GM23338 (cell line): ENCODE results near the gene XRN1. TPM values are rescaled to one million over a fixed set of nuclear protein-coding genes. Genes with fewer than 3 reads are reported as not detected.
"Not testable (repeated sequence)": the region's sequence is repeated elsewhere in the genome, so short reads cannot be mapped to it uniquely, and the experiment has no call there.

Experiments used
- ATAC-seq: fragments of 200-7000 bp; cut with Tn5 transposase; 3 replicates; pipeline ENCODE4 v1.9.1; 2020
- DNase-seq: peaks from one replicate; pipeline ENCODE4 v3.0.0-alpha.2; 2015; ENCODE audit warnings: low spot score
- H2AFZ ChIP-seq: fragments of 200-600 bp; sonication (generic); 2 replicates; pipeline ENCODE4 v1.8.0; 2016; ENCODE audit warnings: antibody characterized with exemption, mild to moderate bottlenecking, moderate library complexity
- H3F3A ChIP-seq: fragments of 200-600 bp; sonication (generic); replicated peaks from 2 replicates; pipeline ENCODE4 v1.8.0; 2017; ENCODE audit warnings: antibody characterized with exemption, mixed run types, low read depth
- H3K27ac ChIP-seq: fragments of 200-600 bp; sonication (generic); 2 replicates; pipeline ENCODE4 v1.6.1; 2016; ENCODE audit warnings: low read depth
- H3K27me3 ChIP-seq: fragments of 200-600 bp; sonication (generic); 2 replicates; pipeline ENCODE4 v1.8.0; 2016; ENCODE audit warnings: mild to moderate bottlenecking, mixed run types, moderate library complexity; ENCODE audit not compliant: insufficient read depth
- H3K36me3 ChIP-seq: fragments of 200-600 bp; sonication (generic); 2 replicates; pipeline ENCODE4 v1.8.0; 2016; ENCODE audit warnings: mild to moderate bottlenecking; ENCODE audit not compliant: insufficient read depth
- H3K4me1 ChIP-seq: fragments of 200-600 bp; sonication (generic); 2 replicates; pipeline ENCODE4 v1.8.0; 2016; ENCODE audit warnings: mild to moderate bottlenecking, moderate library complexity; ENCODE audit not compliant: insufficient read depth
- H3K4me2 ChIP-seq: fragments of 200-600 bp; sonication (generic); 2 replicates; pipeline ENCODE4 v1.7.1; 2017; ENCODE audit warnings: mixed run types
- H3K4me3 ChIP-seq: fragments of 200-600 bp; sonication (generic); 2 replicates; pipeline ENCODE4 v1.6.1; 2016; ENCODE audit warnings: mixed run types
- H3K79me2 ChIP-seq: fragments of 200-600 bp; sonication (generic); replicated peaks from 2 replicates; pipeline ENCODE4 v1.8.0; 2017; ENCODE audit warnings: mild to moderate bottlenecking; ENCODE audit not compliant: insufficient read depth
- H3K9me2 ChIP-seq: fragments of 200-600 bp; sonication (generic); 2 replicates; pipeline ENCODE4 v1.8.0; 2017; ENCODE audit not compliant: insufficient read depth
- H4K20me1 ChIP-seq: fragments of 200-600 bp; sonication (generic); replicated peaks from 2 replicates; pipeline ENCODE4 v1.8.0; 2017; ENCODE audit warnings: mild to moderate bottlenecking; ENCODE audit not compliant: insufficient read depth
- H3K27ac Mint-ChIP-seq: 2 replicates; pipeline ENCODE4 v1.8.0; 2020; ENCODE audit warnings: inconsistent platforms, mild to moderate bottlenecking, moderate library complexity, mixed read lengths
- H3K27me3 Mint-ChIP-seq: 3 replicates; pipeline ENCODE4 v1.8.0; 2022; ENCODE audit warnings: low read depth, mild to moderate bottlenecking, moderate library complexity, mixed read lengths, inconsistent platforms; ENCODE audit not compliant: insufficient read depth, poor library complexity
- H3K36me3 Mint-ChIP-seq: 3 replicates; pipeline ENCODE4 v1.8.0; 2021; ENCODE audit warnings: low read depth, mild to moderate bottlenecking, inconsistent platforms, moderate library complexity, mixed read lengths
- H3K4me1 Mint-ChIP-seq: 3 replicates; pipeline ENCODE4 v1.8.0; 2020; ENCODE audit warnings: mild to moderate bottlenecking, inconsistent platforms, mixed read lengths
- H3K4me3 Mint-ChIP-seq: 3 replicates; pipeline ENCODE4 v1.8.0; 2021; ENCODE audit warnings: moderate library complexity, mild to moderate bottlenecking, inconsistent platforms, mixed read lengths
- H3K9me3 Mint-ChIP-seq: 3 replicates; pipeline ENCODE4 v1.8.0; 2020; ENCODE audit warnings: moderate library complexity, mild to moderate bottlenecking, inconsistent platforms, mixed read lengths
- CREB1 ChIP-seq: fragments of 250-450 bp; sonication (Bioruptor Pico); IDR thresholded peaks from 2 replicates; pipeline ENCODE4 v1.5.0; 2020; ENCODE audit warnings: low read depth, mild to moderate bottlenecking, moderate library complexity
- EZH2phosphoT487 ChIP-seq: fragments of 200-600 bp; sonication (generic); IDR thresholded peaks from one replicate; pipeline ENCODE4 v1.8.1; 2018; ENCODE audit warnings: antibody characterized with exemption; ENCODE audit not compliant: unreplicated experiment
- JUNB ChIP-seq: IDR thresholded peaks from one replicate; pipeline ENCODE4 v1.6.1; 2016; ENCODE audit warnings: antibody characterized with exemption; ENCODE audit not compliant: unreplicated experiment
- STAT1 ChIP-seq: IDR thresholded peaks from one replicate; pipeline ENCODE4 v1.6.1; 2016; ENCODE audit warnings: antibody characterized with exemption; ENCODE audit not compliant: unreplicated experiment
- polyA plus RNA-seq: library from polyadenylated mRNA; unstranded; fragments of >200 nt; fragmentation: Nextera tagmentation; extraction: Ambion mirVana; gene quantifications from 2 replicates; pipeline ENCODE4 v1.2.1, GENCODE V29; 2016
- total RNA-seq: library from RNA; depleted of rRNA; stranded (reverse); fragments of >200 nt; shearing (Covaris generic); gene quantifications from 2 replicates; pipeline ENCODE4 v1.2.3, GENCODE V29; 2014

The XRN1 gene
- total and polyA plus RNA-seq, 2 experiments from 2014 or later, result 10.9 to 16.6 TPM

DNA sequence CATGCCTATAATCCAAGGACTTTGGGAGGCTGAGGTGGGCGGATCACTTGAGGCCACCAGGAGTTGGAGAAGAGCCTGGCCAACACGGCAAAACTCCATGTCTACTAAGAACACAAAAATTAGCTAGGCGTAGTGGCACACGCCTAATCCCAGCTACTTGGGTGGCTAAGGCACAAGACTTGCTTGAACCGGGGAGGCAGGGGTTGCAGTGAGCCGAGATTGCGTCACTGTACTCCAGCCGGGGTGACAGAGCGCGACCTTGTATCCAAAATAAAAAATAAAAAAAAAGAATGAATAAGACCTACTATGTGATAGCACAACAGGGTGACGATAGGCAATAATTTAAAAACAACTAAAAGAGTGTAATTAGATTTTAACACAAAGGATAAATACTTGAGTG lies 3.5 kb downstream of the XRN1 start:
- Histone ChIP-seq H3F3A (no peaks in the 10 kb centered on the region), H3K4me1 (no peaks in the 10 kb centered on the region), H3K36me3 (no peaks in the 10 kb centered on the region), H4K20me1 (no peaks in the 10 kb centered on the region), H3K9me2 (peaks cover 3% of the 10 kb centered on the region; the same call in 1 of the 2 replicates), H3K27me3 (no peaks in the 10 kb centered on the region), H3K27ac (no peak overlapping the region), H2AFZ (no peak overlapping the region), H3K79me2 (peaks cover 70% of the 10 kb centered on the region), H3K4me3 (no peak overlapping the region), H3K4me2 (no peak overlapping the region)
- Mint-ChIP-seq H3K4me3 (no peak overlapping the region), H3K4me1 (peaks cover 9% of the 10 kb centered on the region), H3K27me3 (no peaks in the 10 kb centered on the region), H3K36me3 (peaks cover 11% of the 10 kb centered on the region), H3K27ac (no peak overlapping the region), H3K9me3 (peaks cover 4% of the 10 kb centered on the region; the same call in 1 of the 3 replicates)
- ATAC-seq (no peak), DNase-seq (no peak)
- TF ChIP-seq CREB1 (CRISPR knock-in tag) (no peak), STAT1 (no peak), JUNB (no peak), EZH2phosphoT487 (no peak)

GRCh38 chr3:142443060-142443459 lies 4.8 kb downstream of the XRN1 start:
- not testable (repeated sequence) for H3K4me1 ChIP-seq, H3K4me2 ChIP-seq, ATAC-seq, H3K27ac Mint-ChIP-seq, H3K4me1 Mint-ChIP-seq, H3K9me2 ChIP-seq, H2AFZ ChIP-seq, H3K4me3 ChIP-seq, H3K27ac ChIP-seq, H3F3A ChIP-seq, H3K36me3 ChIP-seq, H3K4me3 Mint-ChIP-seq, DNase-seq, H3K9me3 Mint-ChIP-seq, H3K27me3 ChIP-seq, H3K27me3 Mint-ChIP-seq, H4K20me1 ChIP-seq
- H3K36me3 Mint-ChIP-seq, result peaks cover 11% of the 10 kb centered on the region
- H3K79me2 ChIP-seq, result peaks cover 72% of the 10 kb centered on the region

DNA sequence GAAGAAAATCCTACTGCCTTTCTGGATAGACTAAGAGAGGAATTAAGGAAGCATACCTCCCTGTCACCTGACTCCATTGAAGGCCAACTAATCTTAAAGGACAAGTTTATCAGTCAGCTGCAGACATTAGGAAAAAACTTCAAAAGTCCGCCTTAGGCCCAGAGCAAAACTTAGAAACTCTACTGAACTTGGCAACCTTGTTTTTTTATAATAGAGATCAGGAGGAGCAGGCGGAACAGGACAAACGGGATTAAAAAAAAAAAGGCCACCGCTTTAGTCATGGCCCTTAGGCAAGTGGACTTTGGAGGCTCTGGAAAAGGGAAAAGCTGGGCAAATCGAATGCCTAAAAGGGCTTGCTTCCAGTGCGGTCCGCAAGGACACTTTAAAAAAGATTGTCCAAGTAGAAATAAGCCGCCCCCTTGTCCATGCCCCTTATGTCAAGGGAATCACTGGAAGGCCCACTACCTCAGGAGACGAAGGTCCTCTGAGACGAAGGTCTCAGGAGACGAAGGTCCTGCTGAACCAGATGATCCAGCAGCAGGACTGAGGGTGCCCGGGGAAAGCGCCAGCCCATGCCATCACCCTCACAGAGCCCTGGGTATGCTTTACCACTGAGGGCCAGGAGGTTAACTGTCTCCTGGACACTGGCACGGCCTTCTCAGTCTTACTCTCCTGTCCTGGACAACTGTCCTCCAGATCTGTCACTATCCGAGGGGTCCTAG lies 8.2 kb downstream of the XRN1 start:
- not testable (repeated sequence) for H4K20me1 ChIP-seq, H3K27ac ChIP-seq, ATAC-seq, H3K27me3 Mint-ChIP-seq, H3K4me1 Mint-ChIP-seq, H3K27me3 ChIP-seq, H3K36me3 ChIP-seq, H3K9me2 ChIP-seq, H3K4me3 Mint-ChIP-seq, H3K4me2 ChIP-seq, H3K27ac Mint-ChIP-seq, H3K4me1 ChIP-seq, H3F3A ChIP-seq, H2AFZ ChIP-seq, DNase-seq, H3K9me3 Mint-ChIP-seq, H3K4me3 ChIP-seq
- H3K36me3 Mint-ChIP-seq, result peaks cover 16% of the 10 kb centered on the region
- H3K79me2 ChIP-seq, result peaks cover 71% of the 10 kb centered on the region

GRCh38 chr3:142438096-142438495 lies 9.7 kb downstream of the XRN1 start:
- not testable (repeated sequence) for H3K4me3 Mint-ChIP-seq, H3K27ac Mint-ChIP-seq, H3K27me3 ChIP-seq, H3K27me3 Mint-ChIP-seq, H4K20me1 ChIP-seq, H3K9me2 ChIP-seq, H3K36me3 Mint-ChIP-seq, H3K9me3 Mint-ChIP-seq, H2AFZ ChIP-seq, H3K27ac ChIP-seq, ATAC-seq, DNase-seq, H3K4me1 Mint-ChIP-seq, H3K4me3 ChIP-seq, H3K4me1 ChIP-seq, H3K36me3 ChIP-seq, H3F3A ChIP-seq, H3K4me2 ChIP-seq
- H3K79me2 ChIP-seq, result peaks cover 56% of the 10 kb centered on the region
